Esophagus squamous epithelium (tissue), 5 donors: ENCODE results near the gene ANKLE2. TPM values are rescaled to one million over a fixed set of nuclear protein-coding genes. Genes with fewer than 3 reads are reported as not detected.
A peak's percentile ranks its signal among the peaks of the same experiment; 100 is the strongest.

Experiments
- DNase-seq: peaks from one replicate; lab custom pipeline; 2025; lab: John Stamatoyannopoulos, UW
- H3K27ac ChIP-seq, 4 donors: fragments of 200-600 bp; sonication (generic); one replicate each; pipeline ENCODE4 v1.5.1; 2016 to 2019; ENCODE audit warnings: mild to moderate bottlenecking in 1 of 4
- H3K27me3 ChIP-seq, 4 donors: fragments of 200-600 bp; sonication (generic); 1 replicate in 3 of 4; 2 replicates in 1 of 4; pipeline versions ENCODE4 v1.5.1 to v1.6.0; 2017 to 2021; ENCODE audit warnings: antibody characterized with exemption in 1 of 4
- H3K36me3 ChIP-seq, 3 donors: fragments of 200-600 bp; sonication (generic); one replicate each; pipeline ENCODE4 v1.5.1; 2016 to 2019
- H3K4me1 ChIP-seq, 3 donors: fragments of 200-600 bp; sonication (generic); one replicate each; pipeline ENCODE4 v1.5.1; 2017 to 2019
- H3K4me3 ChIP-seq, 4 donors: fragments of 200-600 bp; sonication (generic); 1 replicate in 3 of 4; 2 replicates in 1 of 4; pipeline ENCODE4 v1.5.1; 2016 to 2019; ENCODE audit warnings: mild to moderate bottlenecking in 2 of 4, moderate library complexity in 1 of 4
- H3K9me3 ChIP-seq, 3 donors: fragments of 200-600 bp; sonication (generic); one replicate each; pipeline ENCODE4 v1.5.1; 2016 to 2019
- CTCF ChIP-seq, 6 experiments: fragments of 450-650 bp in 4 of 6; fragments of 200-600 bp in 2 of 6; sonication (generic) in 2 of 6; IDR thresholded peaks; one replicate each; pipeline ENCODE4 v1.5.1; 2016 to 2019; ENCODE audit warnings: antibody characterized with exemption in 6 of 6, mild to moderate bottlenecking in 4 of 6, moderate library complexity in 4 of 6
- POLR2A ChIP-seq, 4 donors: fragments of 450-650 bp; IDR thresholded peaks; one replicate each; pipeline ENCODE4 v1.6.1; 2017; ENCODE audit warnings: antibody characterized with exemption in 4 of 4, mild to moderate bottlenecking in 4 of 4, moderate library complexity in 3 of 4
- WGBS, 2 donors: methylation state at CpG; one replicate each; pipeline ENCODE4 v1.1.5; 2018; 5-methylcytosine and 5-hydroxymethylcytosine counted together
- intact Hi-C: fragments of 100-400 bp; cut with DNase I; formaldehyde crosslinking; loops from one replicate; pipeline ENCODE4 v1.15.0; 2022
- total RNA-seq, 4 donors: library from RNA; depleted of rRNA; stranded (reverse); fragments of >200 nt; gene quantifications; one replicate each; pipeline ENCODE4 v1.1.0, GENCODE V29; 2016
- donor health status: DM: yes; HTN: yes; CAD: no.

The ANKLE2 gene
- total RNA-seq, 4 donors from 2014 or later: 26.4 to 73.5 (median 57.7) TPM

- Histone ChIP-seq H3K27ac (peak overlapping the region in 1 of 4 donors; percentile 13), H3K4me3 (no peak overlapping the region), H3K27me3 (no peaks in the 10 kb centered on the region), H3K36me3 (peaks cover 51 to 99% (median 54%) of the 10 kb centered on the region in 3 donors), H3K9me3 (no peaks in the 10 kb centered on the region), H3K4me1 (no peaks in the 10 kb centered on the region)
- intact Hi-C loops: no loop called here
- no peak for DNase-seq
- 73 to 76% methylated on average over 14 to 16 of the region's 16 CpGs for WGBS, 2 donors
- TF ChIP-seq POLR2A (IDR thresholded peaks at IDR 0.05): no peak
These were observed 42.8 kb upstream of the ANKLE2 start for GRCh38 chr12:132804426-132804861.

- TF ChIP-seq POLR2A (IDR thresholded peaks at IDR 0.05) (no peak), CTCF (IDR thresholded peaks at IDR 0.05) (no peak)
- Histone ChIP-seq H3K9me3 (no peaks in the 10 kb centered on the region), H3K27me3 (no peaks in the 10 kb centered on the region), H3K4me1 (no peaks in the 10 kb centered on the region), H3K27ac (no peak overlapping the region), H3K36me3 (peaks cover 57 to 99% (median 59%) of the 10 kb centered on the region in 3 donors), H3K4me3 (no peak overlapping the region)
- no peak for DNase-seq
- 87% methylated on average over 12 of the region's 15 CpGs; no CpG with 5 or more reads in 1 of the 2 donors for WGBS, 2 donors
- intact Hi-C loops: no loop called here
These were observed 42.3 kb upstream of the ANKLE2 start for GRCh38 chr12:132803888-132804287.

GRCh38 chr12:132803125-132803524, 41.5 kb upstream of the ANKLE2 start:
- no peaks in the 10 kb centered on the region for H3K27me3 ChIP-seq
- TF ChIP-seq POLR2A (IDR thresholded peaks at IDR 0.05) (no peak), CTCF (IDR thresholded peaks at IDR 0.05) (no peak)
- WGBS, 2 donors: 93% methylated on average over 14 of the region's 14 CpGs
- H3K36me3 ChIP-seq: peaks cover 56 to 99% (median 64%) of the 10 kb centered on the region in 3 donors
- H3K27ac ChIP-seq: no peak overlapping the region
- H3K4me1 ChIP-seq: no peaks in the 10 kb centered on the region
- H3K4me3 ChIP-seq: no peak overlapping the region
- intact Hi-C loops: no loop called here
- no peak for DNase-seq
- no peaks in the 10 kb centered on the region for H3K9me3 ChIP-seq

- intact Hi-C loops: no loop called here
- Histone ChIP-seq H3K36me3 (peaks cover 65 to 99% (median 71%) of the 10 kb centered on the region in 3 donors), H3K4me1 (no peaks in the 10 kb centered on the region), H3K27me3 (no peaks in the 10 kb centered on the region), H3K27ac (no peak overlapping the region), H3K9me3 (no peaks in the 10 kb centered on the region), H3K4me3 (no peak overlapping the region)
- DNase-seq: no peak
- no peak for TF ChIP-seq CTCF (IDR thresholded peaks at IDR 0.05)
- WGBS, 2 donors: 90 to 96% methylated on average over 3 to 18 of the region's 28 CpGs
These were observed 40.1 kb upstream of the ANKLE2 start for GRCh38 chr12:132801741-132802140.

GRCh38 chr12:132798836-132799235, 37.2 kb upstream of the ANKLE2 start:
- TF ChIP-seq CTCF (IDR thresholded peaks at IDR 0.05): no peak
- no peak for TF ChIP-seq POLR2A (IDR thresholded peaks at IDR 0.05)
- H3K27ac ChIP-seq: no peak overlapping the region
- no peaks in the 10 kb centered on the region for H3K9me3 ChIP-seq
- H3K36me3 ChIP-seq: peaks cover 66 to 100% (median 75%) of the 10 kb centered on the region in 3 donors
- 94 to 100% methylated on average over 2 to 7 of the region's 15 CpGs for WGBS, 2 donors
- DNase-seq: no peak
- H3K4me3 ChIP-seq: no peak overlapping the region
- H3K27me3 ChIP-seq: no peaks in the 10 kb centered on the region
- H3K4me1 ChIP-seq: no peaks in the 10 kb centered on the region
- intact Hi-C loops: no loop called here
